GM13977 (cell line): ENCODE results near the gene ITGB3.

Experiments used
- DNase-seq: peaks from one replicate; pipeline ENCODE4 v3.0.0; 2012; ENCODE audit warnings: low spot score
- CTCF ChIP-seq: IDR thresholded peaks from 2 replicates; pipeline ENCODE4 v1.5.1; 2012; ENCODE audit warnings: mild to moderate bottlenecking, control low read depth; ENCODE audit not compliant: insufficient read depth; ENCODE audit errors: extremely low read depth, missing control alignments
- in situ Hi-C: fragments of 300-500 bp; cut with MboI; formaldehyde crosslinking; loops from one replicate; pipeline ENCODE4 v1.12.0; 2022; ENCODE audit warnings: low sequenced_read_pairs, low pct_unique_long_range_greater_than_20kb, mixed read lengths, inconsistent platforms; ENCODE audit not compliant: unreplicated experiment

Gene ITGB3

GRCh38 chr17:47295037-47295873, 41.6 kb downstream of the ITGB3 start:
- no peak for TF ChIP-seq CTCF
- DNase-seq: no peak
- in situ Hi-C loops: no loop called here

- in situ Hi-C loops: no loop called here
- no peak for DNase-seq
- no peak for TF ChIP-seq CTCF
These were observed 42.2 kb downstream of the ITGB3 start for GRCh38 chr17:47295874-47296255.

- TF ChIP-seq CTCF: no peak
- in situ Hi-C loops: no loop called here
- DNase-seq: no peak
These were observed 44.2 kb downstream of the ITGB3 start for GRCh38 chr17:47297661-47298400.

GRCh38 chr17:47298712-47299111, 45.1 kb downstream of the ITGB3 start:
- DNase-seq: no peak
- TF ChIP-seq CTCF: no peak
- in situ Hi-C loops: no loop called here

- TF ChIP-seq CTCF: no peak
- DNase-seq: no peak
- in situ Hi-C loops: no loop called here
These were observed 45.7 kb downstream of the ITGB3 start for GRCh38 chr17:47299239-47299910.

- no peak for TF ChIP-seq CTCF
- in situ Hi-C loops: no loop called here
- no peak for DNase-seq
These were observed 47.1 kb downstream of the ITGB3 start for GRCh38 chr17:47300718-47301117.
